Esophagus muscularis mucosa (tissue), 4 donors: Measurements from ENCODE around the gene ZFR.

Experiments used
- EP300 ChIP-seq: sonication (generic); formaldehyde crosslinking; IDR thresholded peaks from one replicate; pipeline ENCODE4 v1.6.1; 2017; ENCODE audit warnings: antibody characterized with exemption
- POLR2A ChIP-seq: fragments of 450-650 bp; IDR thresholded peaks from one replicate; pipeline ENCODE4 v1.6.1; 2017; ENCODE audit warnings: antibody characterized with exemption, moderate library complexity, mild to moderate bottlenecking, low read depth
- POLR2AphosphoS5 ChIP-seq, 2 donors: sonication (generic); formaldehyde crosslinking; IDR thresholded peaks; one replicate each; pipeline ENCODE4 v1.6.1; 2017; ENCODE audit warnings: antibody characterized with exemption in 2 of 2
- TF ChIP-seq, protein P1 (sequence below), 3 experiments: fragments of 200-600 bp in 2 of 3; fragments of 450-650 bp in 1 of 3; sonication (generic) in 2 of 3; IDR thresholded peaks; one replicate each; pipeline ENCODE4 v1.5.1; 2017 to 2019; ENCODE audit warnings: antibody characterized with exemption in 3 of 3, mild to moderate bottlenecking in 2 of 3, moderate library complexity in 1 of 3

DNA sequence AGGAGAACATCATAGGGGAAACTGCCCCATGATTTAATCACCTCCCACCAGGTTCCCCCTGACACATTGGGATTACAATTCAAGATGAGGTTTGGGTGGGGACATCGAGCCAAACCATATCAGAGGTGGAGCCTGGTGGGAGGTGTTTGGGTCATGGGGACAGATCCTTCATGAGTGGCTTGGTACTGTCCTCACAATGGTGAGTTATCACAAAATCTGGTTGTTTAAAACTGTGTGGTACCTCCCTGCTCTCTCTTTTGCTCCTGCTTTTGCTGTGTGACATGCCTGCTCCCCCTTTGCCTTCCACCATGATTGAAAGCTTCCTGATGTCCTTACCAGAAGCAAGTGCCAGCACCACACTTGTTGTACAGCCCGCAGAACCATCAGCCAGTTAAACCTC, 16.2 kb upstream of the ZFR start:
- TF ChIP-seq POLR2AphosphoS5 (IDR thresholded peaks at IDR 0.05), result no peak
- no peak for TF ChIP-seq POLR2A
- TF ChIP-seq, protein P1, sequence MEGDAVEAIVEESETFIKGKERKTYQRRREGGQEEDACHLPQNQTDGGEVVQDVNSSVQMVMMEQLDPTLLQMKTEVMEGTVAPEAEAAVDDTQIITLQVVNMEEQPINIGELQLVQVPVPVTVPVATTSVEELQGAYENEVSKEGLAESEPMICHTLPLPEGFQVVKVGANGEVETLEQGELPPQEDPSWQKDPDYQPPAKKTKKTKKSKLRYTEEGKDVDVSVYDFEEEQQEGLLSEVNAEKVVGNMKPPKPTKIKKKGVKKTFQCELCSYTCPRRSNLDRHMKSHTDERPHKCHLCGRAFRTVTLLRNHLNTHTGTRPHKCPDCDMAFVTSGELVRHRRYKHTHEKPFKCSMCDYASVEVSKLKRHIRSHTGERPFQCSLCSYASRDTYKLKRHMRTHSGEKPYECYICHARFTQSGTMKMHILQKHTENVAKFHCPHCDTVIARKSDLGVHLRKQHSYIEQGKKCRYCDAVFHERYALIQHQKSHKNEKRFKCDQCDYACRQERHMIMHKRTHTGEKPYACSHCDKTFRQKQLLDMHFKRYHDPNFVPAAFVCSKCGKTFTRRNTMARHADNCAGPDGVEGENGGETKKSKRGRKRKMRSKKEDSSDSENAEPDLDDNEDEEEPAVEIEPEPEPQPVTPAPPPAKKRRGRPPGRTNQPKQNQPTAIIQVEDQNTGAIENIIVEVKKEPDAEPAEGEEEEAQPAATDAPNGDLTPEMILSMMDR (IDR thresholded peaks at IDR 0.05), result no peak
- no peak for TF ChIP-seq EP300
